Measurements from ENCODE around the gene CRADD.
"Not testable (repeated sequence)": the region's sequence is repeated elsewhere in the genome, so short reads cannot be mapped to it uniquely, and the experiment has no call there.

CRADD gene

GRCh38 chr12:93879476-93880421 lies 202.6 kb downstream of the CRADD start:
- H3K27me3 ChIP-seq (ENCODE audit: control insufficient read depth, insufficient read depth, low read length), result no peaks in the 10 kb centered on the region
- no peaks in the 10 kb centered on the region for H3K4me1 ChIP-seq (ENCODE audit: control insufficient read depth, insufficient read depth, low read length)
- no peak overlapping the region for H3K4me3 ChIP-seq (ENCODE audit: low read depth, low read length)
- H3K9ac ChIP-seq (ENCODE audit: low read depth, low read length), result no peak overlapping the region
- no peaks in the 10 kb centered on the region for H3K36me3 ChIP-seq (ENCODE audit: control insufficient read depth, insufficient read depth, low read length)
- no peaks in the 10 kb centered on the region for H3K9me3 ChIP-seq (ENCODE audit: control insufficient read depth, insufficient read depth, low read length)

DNA sequence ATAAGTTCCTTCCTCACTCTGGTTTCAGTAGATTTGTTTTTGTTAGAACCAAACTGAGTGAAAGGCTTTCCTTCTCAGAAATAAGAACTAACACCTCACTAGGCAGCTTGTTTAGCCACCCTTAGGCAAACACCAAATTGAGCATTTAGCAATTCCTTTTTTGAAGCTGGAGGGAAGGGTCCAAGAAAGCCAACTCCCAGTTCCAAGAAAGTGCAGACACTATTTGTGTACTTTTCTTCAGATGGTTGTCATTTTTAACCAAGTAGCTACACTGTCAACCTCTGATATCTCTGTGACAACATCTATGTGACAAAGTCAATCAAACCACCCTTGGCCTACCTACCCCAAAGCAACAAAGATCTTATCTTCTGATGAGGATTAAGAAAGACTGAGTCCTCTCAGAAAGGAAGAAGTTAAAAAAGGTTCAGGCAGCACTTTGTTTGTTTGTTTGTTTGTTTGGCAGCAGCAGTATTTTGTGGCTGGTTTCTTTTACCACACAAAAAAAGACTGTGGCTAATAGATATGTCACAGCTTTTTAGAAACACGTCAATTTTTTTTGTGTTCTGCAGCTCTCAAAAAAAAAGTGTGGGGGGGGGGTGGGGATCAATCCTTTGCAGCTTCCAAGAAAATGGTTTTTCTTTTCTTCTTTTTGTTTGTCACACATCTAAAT lies 203.8 kb downstream of the CRADD start:
- Histone ChIP-seq H3K9ac (ENCODE audit: low read depth, low read length) (no peak overlapping the region), H3K4me3 (ENCODE audit: low read depth, low read length) (no peak overlapping the region), H3K4me1 (ENCODE audit: control insufficient read depth, insufficient read depth, low read length) (no peaks in the 10 kb centered on the region), H3K27me3 (ENCODE audit: control insufficient read depth, insufficient read depth, low read length) (no peaks in the 10 kb centered on the region), H3K36me3 (ENCODE audit: control insufficient read depth, insufficient read depth, low read length) (no peaks in the 10 kb centered on the region), H3K9me3 (ENCODE audit: control insufficient read depth, insufficient read depth, low read length) (no peaks in the 10 kb centered on the region)

DNA sequence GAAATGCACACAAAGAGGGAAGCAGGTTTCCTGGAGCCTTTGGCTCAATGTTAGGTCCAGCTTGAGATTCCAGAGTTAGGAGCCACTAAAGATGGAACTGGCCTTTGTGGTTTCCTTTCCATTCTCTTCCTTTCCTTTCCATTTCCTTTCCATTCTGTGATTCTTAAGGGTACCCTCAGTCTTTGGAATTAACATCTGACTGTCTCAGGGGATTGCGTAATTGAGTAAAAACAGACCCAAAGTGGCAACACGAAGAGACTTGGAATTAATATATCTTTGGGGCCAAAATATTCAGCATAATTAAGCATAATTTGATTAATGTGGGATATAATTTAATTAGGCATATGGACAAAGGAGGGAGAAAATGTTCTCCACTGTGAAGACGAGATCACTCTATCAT lies 205.6 kb downstream of the CRADD start:
- H3K4me1 ChIP-seq (ENCODE audit: control insufficient read depth, insufficient read depth, low read length), result no peaks in the 10 kb centered on the region

DNA sequence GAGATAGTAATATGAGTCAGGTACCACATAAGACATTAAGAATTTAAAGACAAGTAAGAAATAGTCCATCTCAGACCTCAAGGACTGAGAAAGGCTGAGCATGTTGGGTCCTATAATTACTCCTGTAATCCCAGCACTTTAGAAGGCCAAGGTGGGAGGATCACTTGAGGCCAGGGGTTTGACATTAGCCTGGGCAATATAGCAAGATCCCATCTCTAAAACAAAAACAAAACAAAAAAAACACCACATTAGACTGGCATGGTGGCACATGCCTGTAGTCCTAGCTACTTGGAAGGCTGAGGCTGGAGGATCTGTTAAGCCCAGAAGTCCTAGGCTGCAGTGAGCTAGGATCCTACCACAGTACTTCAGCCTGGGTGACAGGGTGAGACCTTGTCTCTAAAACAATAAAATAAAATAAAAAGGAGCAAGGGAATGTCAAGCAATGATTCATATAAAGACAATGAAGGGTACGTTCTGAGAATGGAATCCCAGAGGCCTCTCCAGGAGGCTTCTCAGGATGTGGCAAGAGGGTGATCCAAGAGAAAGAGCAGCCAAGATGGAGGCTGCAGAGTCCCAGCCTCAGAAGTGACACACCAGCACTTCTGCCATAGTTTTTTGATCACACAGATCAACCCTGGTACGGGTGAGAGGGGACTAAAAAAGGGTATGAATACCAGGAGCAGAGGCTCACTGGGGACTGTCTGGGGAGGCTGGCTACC lies 206.4 kb downstream of the CRADD start:
- H3K4me3 ChIP-seq (ENCODE audit: low read depth, low read length), result no peak overlapping the region
- H3K9me3 ChIP-seq (ENCODE audit: control insufficient read depth, insufficient read depth, low read length), result no peaks in the 10 kb centered on the region
- no peak overlapping the region for H3K9ac ChIP-seq (ENCODE audit: low read depth, low read length)
- no peaks in the 10 kb centered on the region for H3K4me1 ChIP-seq (ENCODE audit: control insufficient read depth, insufficient read depth, low read length)
- no peaks in the 10 kb centered on the region for H3K27me3 ChIP-seq (ENCODE audit: control insufficient read depth, insufficient read depth, low read length)
- H3K36me3 ChIP-seq (ENCODE audit: control insufficient read depth, insufficient read depth, low read length), result no peaks in the 10 kb centered on the region

More for the DNA sequence above, 205.6 kb downstream of the CRADD start:
- Histone ChIP-seq H3K9ac (ENCODE audit: low read depth, low read length) (no peak overlapping the region), H3K36me3 (ENCODE audit: control insufficient read depth, insufficient read depth, low read length) (no peaks in the 10 kb centered on the region), H3K9me3 (ENCODE audit: control insufficient read depth, insufficient read depth, low read length) (no peaks in the 10 kb centered on the region), H3K4me3 (ENCODE audit: low read depth, low read length) (no peak overlapping the region), H3K27me3 (ENCODE audit: control insufficient read depth, insufficient read depth, low read length) (no peaks in the 10 kb centered on the region)

DNA sequence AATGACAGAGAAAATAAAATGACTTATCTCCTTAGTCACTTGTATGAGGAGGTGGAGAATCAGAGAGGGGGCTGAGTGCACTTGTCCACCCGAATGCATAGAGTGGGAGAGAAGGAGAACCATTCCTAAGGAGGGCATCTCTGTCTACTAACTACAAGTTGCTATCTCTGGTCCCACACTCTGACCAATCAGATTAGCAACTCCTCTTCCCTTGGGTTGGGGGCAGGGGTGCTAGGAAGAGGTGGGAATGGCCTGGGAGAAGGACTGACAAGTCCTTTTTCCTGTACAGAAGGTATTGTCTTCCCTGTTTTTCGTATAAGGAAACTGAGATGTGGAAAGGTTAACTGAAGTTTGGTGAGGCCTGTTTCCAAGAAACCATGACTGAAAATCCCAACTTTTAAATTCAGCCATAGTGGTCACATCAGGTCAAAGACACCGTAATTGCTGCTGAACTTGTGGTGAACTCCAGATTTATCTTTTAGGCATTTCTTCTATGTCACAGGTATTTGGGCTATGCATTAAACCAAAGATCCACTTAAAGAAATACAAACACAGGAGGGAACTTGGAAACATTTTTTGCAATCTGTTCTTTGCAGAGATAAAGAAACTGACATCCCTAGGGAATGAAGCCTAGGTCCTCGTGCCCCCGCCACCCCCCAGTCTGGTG lies 207.8 kb downstream of the CRADD start:
- H3K27me3 ChIP-seq (ENCODE audit: control insufficient read depth, insufficient read depth, low read length), result no peaks in the 10 kb centered on the region
- H3K9me3 ChIP-seq (ENCODE audit: control insufficient read depth, insufficient read depth, low read length), result no peaks in the 10 kb centered on the region
- no peaks in the 10 kb centered on the region for H3K4me1 ChIP-seq (ENCODE audit: control insufficient read depth, insufficient read depth, low read length)
- H3K9ac ChIP-seq (ENCODE audit: low read depth, low read length), result no peak overlapping the region
- H3K36me3 ChIP-seq (ENCODE audit: control insufficient read depth, insufficient read depth, low read length), result no peaks in the 10 kb centered on the region
- H3K4me3 ChIP-seq (ENCODE audit: low read depth, low read length), result no peak overlapping the region

DNA sequence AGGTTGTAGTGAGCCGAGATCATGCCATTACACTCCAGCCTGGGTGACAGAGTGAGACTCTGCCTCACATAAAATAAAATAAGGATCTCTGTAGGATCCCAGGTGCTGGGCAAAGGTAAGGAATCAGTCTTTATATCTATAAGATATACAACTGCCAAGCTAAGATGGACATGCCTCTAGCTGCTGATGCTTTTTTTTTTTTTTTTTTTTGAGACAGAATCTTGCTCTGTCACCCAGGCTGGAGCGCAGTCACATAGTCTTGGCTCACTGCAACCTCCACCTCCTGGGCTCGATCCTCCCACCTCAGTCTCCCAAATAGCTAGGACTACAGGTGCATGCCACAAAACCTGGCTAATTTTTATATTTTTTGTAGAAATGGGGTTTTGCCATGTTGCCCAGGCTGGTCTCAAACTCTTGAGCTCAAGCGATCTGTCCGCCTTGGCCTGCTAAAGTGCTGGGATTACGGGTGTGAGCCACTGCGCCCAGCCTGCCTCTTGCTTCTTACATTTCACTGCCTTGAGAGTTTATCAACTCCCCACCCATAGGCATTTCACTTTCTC lies 208.9 kb downstream of the CRADD start:
- H3K9me3 ChIP-seq (ENCODE audit: control insufficient read depth, insufficient read depth, low read length); H3K9ac ChIP-seq (ENCODE audit: low read depth, low read length); H3K27me3 ChIP-seq (ENCODE audit: control insufficient read depth, insufficient read depth, low read length); H3K4me1 ChIP-seq (ENCODE audit: control insufficient read depth, insufficient read depth, low read length); H3K36me3 ChIP-seq (ENCODE audit: control insufficient read depth, insufficient read depth, low read length); H3K4me3 ChIP-seq (ENCODE audit: low read depth, low read length): not testable (repeated sequence)

- Histone ChIP-seq H3K36me3 (ENCODE audit: control insufficient read depth, insufficient read depth, low read length) (no peaks in the 10 kb centered on the region), H3K4me3 (ENCODE audit: low read depth, low read length) (no peak overlapping the region), H3K9ac (ENCODE audit: low read depth, low read length) (no peak overlapping the region), H3K9me3 (ENCODE audit: control insufficient read depth, insufficient read depth, low read length) (no peaks in the 10 kb centered on the region), H3K4me1 (ENCODE audit: control insufficient read depth, insufficient read depth, low read length) (no peaks in the 10 kb centered on the region), H3K27me3 (ENCODE audit: control insufficient read depth, insufficient read depth, low read length) (no peaks in the 10 kb centered on the region)
Observed at GRCh38 chr12:93886533-93887511, 209.6 kb downstream of the CRADD start.

GRCh38 chr12:93888964-93889363 lies 211.8 kb downstream of the CRADD start:
- Histone ChIP-seq H3K9ac (ENCODE audit: low read depth, low read length) (no peak overlapping the region), H3K9me3 (ENCODE audit: control insufficient read depth, insufficient read depth, low read length) (no peaks in the 10 kb centered on the region), H3K4me3 (ENCODE audit: low read depth, low read length) (no peak overlapping the region)

DNA sequence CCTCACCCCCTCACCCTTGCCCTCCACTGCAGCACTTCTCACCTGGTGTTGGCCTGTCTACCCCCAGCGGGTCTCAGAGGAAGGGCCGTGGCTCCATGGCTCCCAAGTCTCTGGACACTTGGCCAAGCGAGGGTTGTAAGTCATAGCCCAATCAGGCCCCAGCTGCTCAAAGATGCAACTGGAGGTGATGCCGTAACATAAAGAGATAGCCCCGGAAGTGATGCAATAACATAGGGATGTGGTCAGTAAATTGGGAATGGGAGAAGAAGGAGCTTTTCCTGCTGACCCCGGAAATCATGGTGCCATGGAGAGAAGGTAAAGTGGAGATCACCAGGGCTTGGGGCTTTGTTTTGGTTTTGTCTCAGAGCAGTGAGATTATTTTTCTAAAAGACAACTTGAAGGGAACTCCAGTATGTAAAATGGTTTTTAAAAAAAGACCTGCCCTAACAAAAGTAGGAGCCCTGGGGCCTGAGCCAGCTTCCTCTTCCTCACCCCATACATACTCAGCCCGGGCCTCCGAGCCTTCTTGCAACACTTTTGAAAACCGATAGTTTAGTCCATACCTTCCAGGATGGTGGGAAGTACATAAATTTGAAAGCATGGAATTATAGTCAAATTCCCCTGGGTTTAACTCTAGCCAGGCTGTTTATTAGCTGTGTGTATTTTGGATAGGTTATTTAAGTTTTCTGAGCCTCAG lies 212.5 kb downstream of the CRADD start:
- no peaks in the 10 kb centered on the region for H3K27me3 ChIP-seq (ENCODE audit: control insufficient read depth, insufficient read depth, low read length)

More at GRCh38 chr12:93888964-93889363, 211.8 kb downstream of the CRADD start:
- Histone ChIP-seq H3K36me3 (ENCODE audit: control insufficient read depth, insufficient read depth, low read length) (no peaks in the 10 kb centered on the region), H3K27me3 (ENCODE audit: control insufficient read depth, insufficient read depth, low read length) (no peaks in the 10 kb centered on the region), H3K4me1 (ENCODE audit: control insufficient read depth, insufficient read depth, low read length) (peaks cover 4% of the 10 kb centered on the region)

More for the DNA sequence above, 212.5 kb downstream of the CRADD start:
- H3K9me3 ChIP-seq (ENCODE audit: control insufficient read depth, insufficient read depth, low read length), result no peaks in the 10 kb centered on the region
- no peak overlapping the region for H3K4me3 ChIP-seq (ENCODE audit: low read depth, low read length)
- H3K9ac ChIP-seq (ENCODE audit: low read depth, low read length), result no peak overlapping the region
- H3K4me1 ChIP-seq (ENCODE audit: control insufficient read depth, insufficient read depth, low read length), result peaks cover 4% of the 10 kb centered on the region
- H3K36me3 ChIP-seq (ENCODE audit: control insufficient read depth, insufficient read depth, low read length), result no peaks in the 10 kb centered on the region
